HUES6 (cell line): ENCODE data around the gene GKN1.

ENCODE experiments used
- H3K27ac ChIP-seq: 2 replicates; pipeline ENCODE4 v1.7.0; 2013; ENCODE audit warnings: low read depth, mild to moderate bottlenecking, low read length, inconsistent platforms
- H3K27me3 ChIP-seq: 2 replicates; pipeline ENCODE4 v1.6.1; 2013; ENCODE audit warnings: low read length; ENCODE audit not compliant: control insufficient read depth, insufficient read depth
- H3K36me3 ChIP-seq: 2 replicates; pipeline ENCODE4 v1.6.1; 2013; ENCODE audit warnings: low read length; ENCODE audit not compliant: control insufficient read depth, insufficient read depth
- H3K4me1 ChIP-seq: 2 replicates; pipeline ENCODE4 v1.6.1; 2013; ENCODE audit warnings: low read length; ENCODE audit not compliant: control insufficient read depth, insufficient read depth
- H3K4me3 ChIP-seq: 2 replicates; pipeline ENCODE4 v1.5.1; 2013; ENCODE audit warnings: low read depth, low read length
- H3K9ac ChIP-seq: one replicate; pipeline ENCODE4 v1.6.1; 2013; ENCODE audit warnings: mild to moderate bottlenecking, low read length
- H3K9me3 ChIP-seq: 2 replicates; pipeline ENCODE4 v1.6.1; 2013; ENCODE audit warnings: low read depth, low read length; ENCODE audit not compliant: control insufficient read depth, insufficient read depth

GKN1 gene

GRCh38 chr2:68974251-68974650 lies at the start of gene GKN1:
Gene GKN1, plus strand, starts transcription at chr2:68974636. Its CDS starts 42 bp downstream, at chr2:68974678.
- Histone ChIP-seq H3K4me1 (no peaks in the 10 kb centered on the region), H3K9me3 (no peaks in the 10 kb centered on the region), H3K36me3 (no peaks in the 10 kb centered on the region), H3K9ac (no peak within 1 kb of the TSS), H3K27me3 (no peaks in the 10 kb centered on the region), H3K27ac (no peak within 1 kb of the TSS), H3K4me3 (no peak within 1 kb of the TSS)

- Histone ChIP-seq H3K27me3 (no peaks in the 10 kb centered on the region), H3K36me3 (no peaks in the 10 kb centered on the region), H3K27ac (no peak overlapping the region), H3K4me3 (no peak overlapping the region), H3K9ac (no peak overlapping the region), H3K4me1 (no peaks in the 10 kb centered on the region; the same call in 1 of the 2 replicates), H3K9me3 (no peaks in the 10 kb centered on the region)
Measured at GRCh38 chr2:68925295-68925896, 49.0 kb upstream of the GKN1 start.

- no peak overlapping the region for H3K4me3 ChIP-seq
- H3K36me3 ChIP-seq = no peaks in the 10 kb centered on the region
- no peak overlapping the region for H3K9ac ChIP-seq
- no peak overlapping the region for H3K27ac ChIP-seq
- no peaks in the 10 kb centered on the region for H3K9me3 ChIP-seq
- no peaks in the 10 kb centered on the region; the same call in 1 of the 2 replicates for H3K4me1 ChIP-seq
- no peaks in the 10 kb centered on the region for H3K27me3 ChIP-seq
Measured at GRCh38 chr2:68926796-68927195, 47.6 kb upstream of the GKN1 start.

- no peak overlapping the region for H3K27ac ChIP-seq
- H3K9me3 ChIP-seq = no peaks in the 10 kb centered on the region
- H3K9ac ChIP-seq = no peak overlapping the region
- H3K4me3 ChIP-seq = no peak overlapping the region
- H3K36me3 ChIP-seq = no peaks in the 10 kb centered on the region
- H3K27me3 ChIP-seq = no peaks in the 10 kb centered on the region
- no peaks in the 10 kb centered on the region; the same call in 1 of the 2 replicates for H3K4me1 ChIP-seq
Measured at GRCh38 chr2:68931149-68931711, 43.2 kb upstream of the GKN1 start.

- Histone ChIP-seq H3K9ac (no peak overlapping the region), H3K4me3 (no peak overlapping the region), H3K9me3 (no peaks in the 10 kb centered on the region), H3K4me1 (no peaks in the 10 kb centered on the region; the same call in 1 of the 2 replicates), H3K27me3 (no peaks in the 10 kb centered on the region), H3K36me3 (no peaks in the 10 kb centered on the region), H3K27ac (no peak overlapping the region)
Measured at GRCh38 chr2:68931799-68932198, 42.6 kb upstream of the GKN1 start.

- Histone ChIP-seq H3K4me1 (no peaks in the 10 kb centered on the region), H3K9me3 (no peaks in the 10 kb centered on the region), H3K9ac (no peak overlapping the region), H3K4me3 (no peak overlapping the region), H3K36me3 (no peaks in the 10 kb centered on the region), H3K27me3 (no peaks in the 10 kb centered on the region), H3K27ac (no peak overlapping the region)
Measured at GRCh38 chr2:68932402-68932801, 42.0 kb upstream of the GKN1 start.

- Histone ChIP-seq H3K9ac (no peak overlapping the region), H3K27ac (no peak overlapping the region), H3K4me3 (no peak overlapping the region), H3K9me3 (0 out of 2 replicates have a peak, but pooled peaks cover 4% of the 10 kb centered on the region), H3K36me3 (no peaks in the 10 kb centered on the region), H3K4me1 (no peaks in the 10 kb centered on the region), H3K27me3 (no peaks in the 10 kb centered on the region)
Measured at GRCh38 chr2:68934021-68934420, 40.4 kb upstream of the GKN1 start.

- Histone ChIP-seq H3K36me3 (no peaks in the 10 kb centered on the region), H3K4me3 (no peak overlapping the region), H3K4me1 (no peaks in the 10 kb centered on the region), H3K27me3 (no peaks in the 10 kb centered on the region), H3K9ac (no peak overlapping the region), H3K27ac (no peak overlapping the region), H3K9me3 (0 out of 2 replicates have a peak, but pooled peaks cover 9% of the 10 kb centered on the region)
Measured at GRCh38 chr2:68935471-68935870, 39.0 kb upstream of the GKN1 start.

GRCh38 chr2:68936427-68936826 lies 38.0 kb upstream of the GKN1 start:
- no peak overlapping the region for H3K4me3 ChIP-seq
- H3K4me1 ChIP-seq = no peaks in the 10 kb centered on the region
- H3K36me3 ChIP-seq = no peaks in the 10 kb centered on the region
- H3K9ac ChIP-seq = no peak overlapping the region
- H3K27me3 ChIP-seq = no peaks in the 10 kb centered on the region
- 0 out of 2 replicates have a peak, but pooled peaks cover 9% of the 10 kb centered on the region for H3K9me3 ChIP-seq
- H3K27ac ChIP-seq = no peak overlapping the region

GRCh38 chr2:68936889-68937288 lies 37.5 kb upstream of the GKN1 start:
- H3K4me3 ChIP-seq = no peak overlapping the region
- no peaks in the 10 kb centered on the region for H3K36me3 ChIP-seq
- H3K27me3 ChIP-seq = no peaks in the 10 kb centered on the region
- no peak overlapping the region for H3K27ac ChIP-seq
- no peak overlapping the region for H3K9ac ChIP-seq
- H3K9me3 ChIP-seq = 0 out of 2 replicates have a peak, but pooled peaks cover 9% of the 10 kb centered on the region
- no peaks in the 10 kb centered on the region for H3K4me1 ChIP-seq

- Histone ChIP-seq H3K9me3 (0 out of 2 replicates have a peak, but pooled peaks cover 9% of the 10 kb centered on the region), H3K4me3 (no peak overlapping the region), H3K27me3 (no peaks in the 10 kb centered on the region), H3K27ac (no peak overlapping the region), H3K4me1 (no peaks in the 10 kb centered on the region), H3K9ac (no peak overlapping the region), H3K36me3 (no peaks in the 10 kb centered on the region)
Measured at GRCh38 chr2:68937346-68938055, 36.9 kb upstream of the GKN1 start.
